MG63 (cell line): Measurements from ENCODE around the gene KRT31. TPM values are rescaled to one million over a fixed set of nuclear protein-coding genes. Genes with fewer than 3 reads are reported as not detected.
A peak's percentile ranks its signal among the peaks of the same experiment; 100 is the strongest.
"Not testable (repeated sequence)": the region's sequence is repeated elsewhere in the genome, so short reads cannot be mapped to it uniquely, and the experiment has no call there.

Source experiments
- DNase-seq: peaks from one replicate; pipeline ENCODE4 v3.0.0-alpha.2; 2020
- H3K27me3 ChIP-seq: fragments of 250-450 bp; sonication (Bioruptor Pico); 2 replicates; pipeline ENCODE4 v1.5.1; 2020; ENCODE audit warnings: mild to moderate bottlenecking, moderate library complexity
- H3K36me3 ChIP-seq: fragments of 250-450 bp; sonication (Bioruptor Pico); 2 replicates; pipeline ENCODE4 v1.5.1; 2020; ENCODE audit warnings: mild to moderate bottlenecking, moderate library complexity
- H3K4me3 ChIP-seq: fragments of 250-450 bp; sonication (Bioruptor Pico); 2 replicates; pipeline ENCODE4 v1.5.1; 2020; ENCODE audit warnings: mild to moderate bottlenecking, moderate library complexity
- H3K9me3 ChIP-seq: fragments of 250-450 bp; sonication (Bioruptor Pico); 2 replicates; pipeline ENCODE4 v1.5.1; 2020; ENCODE audit warnings: mild to moderate bottlenecking, moderate library complexity
- total RNA-seq: library from RNA; depleted of rRNA; stranded (reverse); fragments of >200 nt; shearing (Covaris generic); gene quantifications from 2 replicates; pipeline ENCODE4 v1.2.3, GENCODE V29; 2014; ENCODE audit warnings: low replicate concordance

Gene KRT31
- total RNA-seq, 1 experiment from 2014 or later, result not detected

GRCh38 chr17:41369713-41370112 lies 27.7 kb downstream of the KRT31 start, which contains the start of gene KRT33B:
KRT33B (minus strand) TSS chr17:41369813; CDS start chr17:41369750, 63 bp downstream.
- Histone ChIP-seq H3K36me3 (no peaks in the 10 kb centered on the region), H3K9me3 (no peaks in the 10 kb centered on the region), H3K27me3 (no peaks in the 10 kb centered on the region), H3K4me3 (no peak within 1 kb of the TSS)
- no peak for DNase-seq

- no peak for DNase-seq
- Histone ChIP-seq H3K27me3 (no peaks in the 10 kb centered on the region), H3K9me3 (no peaks in the 10 kb centered on the region), H3K36me3 (no peaks in the 10 kb centered on the region), H3K4me3 (no peak overlapping the region)
Observed at GRCh38 chr17:41369023-41369422, 28.4 kb downstream of the KRT31 start.

- peak; percentile 89 for DNase-seq
- H3K4me3 ChIP-seq, result no peak overlapping the region
Observed at GRCh38 chr17:41367426-41368075, 29.9 kb downstream of the KRT31 start.

GRCh38 chr17:41366070-41366469 lies 31.3 kb downstream of the KRT31 start:
- Histone ChIP-seq H3K4me3 (no peak overlapping the region), H3K9me3 (no peaks in the 10 kb centered on the region), H3K36me3 (no peaks in the 10 kb centered on the region), H3K27me3 (no peaks in the 10 kb centered on the region)
- no peak for DNase-seq

More at GRCh38 chr17:41367426-41368075, 29.9 kb downstream of the KRT31 start:
- Histone ChIP-seq H3K9me3 (no peaks in the 10 kb centered on the region), H3K27me3 (no peaks in the 10 kb centered on the region), H3K36me3 (no peaks in the 10 kb centered on the region)

- Histone ChIP-seq H3K36me3 (no peaks in the 10 kb centered on the region), H3K9me3 (no peaks in the 10 kb centered on the region), H3K4me3 (no peak overlapping the region), H3K27me3 (no peaks in the 10 kb centered on the region)
- DNase-seq, result no peak
Observed at GRCh38 chr17:41363881-41364280, 33.5 kb downstream of the KRT31 start.

GRCh38 chr17:41360296-41360995 lies 37.0 kb downstream of the KRT31 start:
- Histone ChIP-seq H3K4me3 (no peak overlapping the region), H3K9me3 (peaks cover 5% of the 10 kb centered on the region; the same call in 1 of the 2 replicates), H3K36me3 (no peaks in the 10 kb centered on the region), H3K27me3 (no peaks in the 10 kb centered on the region)
- peak; percentile 81 for DNase-seq

- Histone ChIP-seq H3K27me3 (no peaks in the 10 kb centered on the region), H3K9me3 (peaks cover 5% of the 10 kb centered on the region; the same call in 1 of the 2 replicates)
- no peak for DNase-seq
Observed at GRCh38 chr17:41354536-41354935, 42.9 kb downstream of the KRT31 start.

GRCh38 chr17:41352597-41353366 lies 44.6 kb downstream of the KRT31 start:
- H3K4me3 ChIP-seq, result no peak overlapping the region
- H3K9me3 ChIP-seq, result peaks cover 5% of the 10 kb centered on the region; the same call in 1 of the 2 replicates
- no peaks in the 10 kb centered on the region for H3K36me3 ChIP-seq
- H3K27me3 ChIP-seq, result no peaks in the 10 kb centered on the region
- DNase-seq, result no peak

More at GRCh38 chr17:41354536-41354935, 42.9 kb downstream of the KRT31 start:
- no peak overlapping the region for H3K4me3 ChIP-seq
- no peaks in the 10 kb centered on the region for H3K36me3 ChIP-seq

- Histone ChIP-seq H3K36me3 (no peaks in the 10 kb centered on the region), H3K9me3 (peaks cover 5% of the 10 kb centered on the region; the same call in 1 of the 2 replicates), H3K27me3 (no peaks in the 10 kb centered on the region), H3K4me3 (no peak overlapping the region)
- no peak for DNase-seq
Observed at GRCh38 chr17:41351177-41351576, 46.2 kb downstream of the KRT31 start.

- not testable (repeated sequence) for H3K27me3 ChIP-seq, H3K36me3 ChIP-seq, H3K4me3 ChIP-seq, DNase-seq, H3K9me3 ChIP-seq
Observed at GRCh38 chr17:41350381-41350878, 47.0 kb downstream of the KRT31 start, which contains the start of gene KRT33A. KRT33A (minus strand) TSS chr17:41350828; CDS start chr17:41350767, 61 bp downstream.

- DNase-seq, result no peak
- Histone ChIP-seq H3K4me3 (no peak overlapping the region), H3K27me3 (no peaks in the 10 kb centered on the region), H3K36me3 (no peaks in the 10 kb centered on the region), H3K9me3 (peaks cover 4% of the 10 kb centered on the region)
Observed at GRCh38 chr17:41347869-41348760, 49.3 kb downstream of the KRT31 start.

- not testable (repeated sequence) for H3K36me3 ChIP-seq, H3K4me3 ChIP-seq, DNase-seq, H3K27me3 ChIP-seq
- H3K9me3 ChIP-seq, result peaks cover 17% of the 10 kb centered on the region
Observed at GRCh38 chr17:41346421-41346820, 51.0 kb downstream of the KRT31 start.

GRCh38 chr17:41345992-41346391 lies 51.4 kb downstream of the KRT31 start:
- Histone ChIP-seq H3K9me3 (peaks cover 21% of the 10 kb centered on the region), H3K27me3 (no peaks in the 10 kb centered on the region), H3K4me3 (no peak overlapping the region), H3K36me3 (no peaks in the 10 kb centered on the region)
- DNase-seq, result no peak
